Measurements from ENCODE around the gene TMC7.
"Not testable (repeated sequence)": the region's sequence is repeated elsewhere in the genome, so short reads cannot be mapped to it uniquely, and the experiment has no call there.

TMC7 gene

DNA sequence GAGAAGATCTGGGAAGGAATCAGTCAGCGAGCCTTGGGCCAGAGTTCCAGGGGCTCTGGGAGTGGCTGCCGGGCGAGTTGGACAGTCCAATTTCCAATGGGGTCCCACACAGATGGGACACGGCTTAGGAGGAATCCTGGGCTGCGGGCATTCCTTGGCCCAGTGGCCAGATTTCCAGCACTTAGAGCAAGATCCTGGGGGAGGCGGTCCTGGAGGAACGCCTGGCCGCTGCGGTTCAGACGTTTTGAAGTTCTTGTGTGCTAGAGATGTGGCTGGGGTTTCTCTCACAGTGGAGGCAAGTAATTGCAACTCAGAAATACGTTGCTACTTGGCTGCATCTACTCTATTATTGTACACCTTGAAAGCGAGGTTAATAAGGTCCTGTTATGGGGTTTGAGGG lies 11.7 kb downstream of the TMC7 start:
- not testable (repeated sequence) for DNase-seq (ENCODE audit: extremely low read depth, low read depth)

DNA sequence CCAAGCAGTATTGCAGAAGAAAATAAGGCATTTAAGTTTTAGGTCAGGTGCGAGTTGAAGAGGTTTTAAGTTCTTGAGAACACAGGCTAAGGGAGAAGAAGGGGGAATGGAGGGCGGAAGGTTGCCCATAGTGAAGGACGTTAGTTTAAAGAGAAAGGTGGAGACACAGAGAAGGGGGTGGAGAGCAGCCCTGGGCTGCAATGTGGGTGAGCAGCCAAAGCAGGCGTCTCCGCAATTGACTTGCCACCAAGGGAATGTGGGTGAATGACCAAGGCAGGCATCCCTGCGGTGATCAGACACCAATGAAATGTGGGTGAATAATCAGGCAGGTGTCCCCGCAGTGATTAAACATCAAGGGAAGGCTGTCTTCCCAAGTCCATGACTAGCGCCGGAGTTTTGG lies 12.8 kb downstream of the TMC7 start:
- DNase-seq (ENCODE audit: extremely low read depth, low read depth): not testable (repeated sequence)

DNA sequence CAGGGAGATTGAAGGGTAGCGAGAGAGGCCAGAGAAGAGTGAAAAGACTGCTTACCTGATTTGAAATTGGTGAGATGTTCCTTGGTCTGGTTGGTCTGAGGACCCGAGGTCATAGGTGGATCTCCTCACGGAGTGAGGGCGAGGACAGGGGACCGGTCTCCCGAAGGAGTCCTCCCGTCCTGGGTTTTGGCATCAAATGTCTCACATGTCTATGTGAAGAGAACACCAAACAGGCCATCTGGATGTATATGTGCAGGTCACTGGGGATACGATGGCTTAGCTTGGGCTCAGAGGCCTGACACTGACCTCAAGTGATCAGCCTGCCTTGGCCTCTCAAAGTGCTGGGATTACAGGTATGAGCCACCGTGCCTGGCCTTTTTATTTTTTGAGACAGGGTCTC lies 13.3 kb downstream of the TMC7 start:
- DNase-seq (ENCODE audit: extremely low read depth, low read depth): not testable (repeated sequence)

DNA sequence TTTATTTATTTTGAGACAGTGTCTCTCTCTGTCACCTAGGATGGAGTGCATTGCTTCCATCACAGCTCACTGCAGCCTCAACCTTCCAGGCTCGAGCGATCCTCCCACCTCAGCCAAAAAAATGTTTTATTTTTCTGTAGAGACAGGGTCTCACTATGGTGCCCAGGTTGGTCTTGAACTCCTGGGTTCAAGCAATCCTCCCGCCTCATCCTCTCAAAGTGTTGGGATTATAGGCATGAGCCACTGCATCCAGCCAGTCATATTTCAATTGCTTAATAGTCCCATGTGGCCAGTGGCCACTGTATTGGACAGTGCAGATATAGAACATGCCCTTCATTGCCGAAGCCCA lies 15.3 kb downstream of the TMC7 start:
- TF ChIP-seq, protein P1, sequence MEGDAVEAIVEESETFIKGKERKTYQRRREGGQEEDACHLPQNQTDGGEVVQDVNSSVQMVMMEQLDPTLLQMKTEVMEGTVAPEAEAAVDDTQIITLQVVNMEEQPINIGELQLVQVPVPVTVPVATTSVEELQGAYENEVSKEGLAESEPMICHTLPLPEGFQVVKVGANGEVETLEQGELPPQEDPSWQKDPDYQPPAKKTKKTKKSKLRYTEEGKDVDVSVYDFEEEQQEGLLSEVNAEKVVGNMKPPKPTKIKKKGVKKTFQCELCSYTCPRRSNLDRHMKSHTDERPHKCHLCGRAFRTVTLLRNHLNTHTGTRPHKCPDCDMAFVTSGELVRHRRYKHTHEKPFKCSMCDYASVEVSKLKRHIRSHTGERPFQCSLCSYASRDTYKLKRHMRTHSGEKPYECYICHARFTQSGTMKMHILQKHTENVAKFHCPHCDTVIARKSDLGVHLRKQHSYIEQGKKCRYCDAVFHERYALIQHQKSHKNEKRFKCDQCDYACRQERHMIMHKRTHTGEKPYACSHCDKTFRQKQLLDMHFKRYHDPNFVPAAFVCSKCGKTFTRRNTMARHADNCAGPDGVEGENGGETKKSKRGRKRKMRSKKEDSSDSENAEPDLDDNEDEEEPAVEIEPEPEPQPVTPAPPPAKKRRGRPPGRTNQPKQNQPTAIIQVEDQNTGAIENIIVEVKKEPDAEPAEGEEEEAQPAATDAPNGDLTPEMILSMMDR (IDR thresholded peaks at IDR 0.05; ENCODE audit: low read depth, low read length): no peak

DNA sequence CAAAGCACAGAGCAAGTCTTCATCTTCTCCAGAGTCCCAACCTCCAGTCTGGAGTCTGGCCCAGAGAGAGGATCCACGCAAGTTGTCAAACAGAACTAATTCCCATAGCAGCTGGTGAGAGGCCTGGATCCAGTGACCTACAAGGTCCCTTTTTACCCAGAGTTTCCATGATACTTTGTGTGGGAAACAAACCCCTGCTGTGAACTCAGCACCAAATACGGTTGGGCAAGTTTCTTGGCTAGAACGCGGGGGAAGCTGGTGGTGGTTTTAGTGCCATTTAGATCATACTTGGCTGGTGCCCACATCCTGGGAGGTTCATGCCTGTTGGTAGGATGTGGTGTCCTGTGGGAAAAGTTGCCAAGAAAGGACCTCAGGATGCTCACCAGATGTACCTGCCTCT lies 18.1 kb downstream of the TMC7 start:
- DNase-seq (ENCODE audit: extremely low read depth, low read depth): peak; percentile 22
- TF ChIP-seq, protein P1 (IDR thresholded peaks at IDR 0.05; ENCODE audit: low read depth, low read length): no peak

More for the DNA sequence above, 15.3 kb downstream of the TMC7 start:
- DNase-seq (ENCODE audit: extremely low read depth, low read depth): no peak

DNA sequence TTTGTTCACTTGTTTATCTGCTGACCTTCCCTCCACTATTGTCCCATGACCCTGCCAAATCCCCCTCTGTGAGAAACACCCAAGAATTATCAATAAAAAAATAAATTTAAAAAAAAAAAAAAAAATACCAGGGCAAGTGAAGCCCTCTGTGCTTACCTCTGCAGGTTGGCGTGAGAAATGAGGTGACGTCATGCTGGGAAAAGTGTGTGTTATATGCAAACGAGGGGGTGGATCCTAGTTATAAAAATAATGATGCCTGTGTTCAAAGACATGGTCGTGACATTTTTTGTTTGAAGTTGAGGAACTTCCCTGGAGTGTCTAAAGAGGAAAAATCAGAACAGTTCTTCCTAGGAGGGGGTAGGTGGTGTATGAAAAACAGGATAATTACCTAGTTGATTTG lies 20.2 kb downstream of the TMC7 start:
- no peak for DNase-seq (ENCODE audit: extremely low read depth, low read depth)

DNA sequence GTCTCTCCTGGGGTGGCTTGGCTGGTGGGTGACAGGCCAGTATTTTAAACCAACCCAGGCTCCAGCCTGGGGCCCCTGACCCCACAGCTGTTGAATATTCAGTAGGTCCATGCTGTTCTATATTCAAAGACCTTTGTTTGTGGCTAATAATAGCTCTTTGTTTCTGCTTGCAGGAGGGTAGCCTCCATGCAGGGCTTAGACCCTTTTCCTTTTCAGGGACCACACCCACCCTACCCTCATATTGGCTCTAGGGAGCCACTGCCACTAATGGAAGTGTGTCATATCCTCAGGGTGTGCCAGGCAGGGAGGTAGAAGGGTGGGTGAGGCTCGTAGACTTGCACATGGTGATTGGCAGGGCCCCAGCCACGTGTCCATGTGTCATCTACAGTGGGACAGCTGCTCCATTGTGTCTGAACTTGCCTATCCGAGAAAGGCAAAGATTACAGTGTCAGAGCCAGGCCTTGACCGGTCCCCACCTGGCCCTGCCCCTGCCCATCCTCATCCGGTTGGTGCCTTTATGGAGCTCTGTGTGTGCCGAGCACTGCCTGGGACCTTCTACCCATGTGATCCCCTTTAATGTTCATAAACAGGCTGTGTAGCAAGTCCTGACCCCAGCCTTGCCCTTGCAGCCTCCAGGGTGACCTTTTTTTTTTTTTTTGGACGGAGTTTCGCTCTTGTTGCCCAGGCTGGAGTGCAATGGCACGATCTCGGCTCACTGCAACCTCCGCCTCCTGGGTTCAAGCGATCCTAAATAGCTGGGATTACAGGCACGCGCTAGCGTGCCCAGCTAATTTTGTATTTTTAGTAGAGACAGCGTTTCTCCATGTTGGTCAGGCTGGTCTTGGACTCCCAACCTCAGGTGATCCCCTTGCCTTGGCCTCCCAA lies 22.1 kb downstream of the TMC7 start:
- DNase-seq (ENCODE audit: extremely low read depth, low read depth): no peak

More for the DNA sequence above, 20.2 kb downstream of the TMC7 start:
- TF ChIP-seq, protein P1 (IDR thresholded peaks at IDR 0.05; ENCODE audit: low read depth, low read length): no peak

DNA sequence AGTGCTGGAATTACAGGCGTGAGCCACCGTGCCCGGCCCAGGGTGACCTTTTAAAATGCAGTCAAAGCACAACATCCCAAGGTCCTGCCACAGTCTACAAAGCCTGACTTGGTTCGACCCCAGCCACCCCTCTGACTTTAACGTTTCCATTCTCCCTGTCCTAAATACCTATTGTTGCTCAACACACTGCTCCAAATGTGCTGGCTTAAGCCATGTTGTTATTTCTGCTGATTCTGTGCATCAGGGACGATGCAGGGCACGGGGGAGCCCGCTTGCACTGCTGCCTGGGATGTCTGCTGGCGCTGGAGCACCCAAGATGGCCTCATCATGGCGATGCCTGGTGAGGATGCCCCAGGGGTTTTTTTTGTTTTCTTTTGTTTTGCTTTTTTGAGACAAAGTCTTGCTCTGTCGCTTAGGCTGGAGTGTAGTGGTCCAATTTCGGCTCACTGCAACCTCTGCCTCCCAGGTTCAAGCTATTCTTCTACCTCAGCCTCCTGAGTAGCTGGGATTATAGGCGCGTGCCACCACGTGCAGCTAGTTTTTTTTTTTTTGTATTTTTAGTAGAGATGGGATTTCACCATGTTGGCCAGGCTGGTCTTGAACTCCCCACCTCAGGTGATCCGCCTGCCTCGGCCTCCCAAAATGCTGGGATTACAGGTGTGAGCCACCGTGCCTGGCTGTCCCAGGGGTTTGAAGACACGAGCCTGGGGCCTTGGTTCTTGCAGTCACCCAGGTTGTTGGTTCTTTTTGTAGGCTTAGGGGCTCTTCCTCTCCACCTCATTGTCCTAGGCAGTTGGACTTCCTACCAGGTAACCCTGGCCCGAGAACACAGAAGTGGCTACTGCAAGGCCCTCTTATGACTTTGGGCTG lies 22.9 kb downstream of the TMC7 start:
- DNase-seq (ENCODE audit: extremely low read depth, low read depth): no peak
- TF ChIP-seq, protein P1 (IDR thresholded peaks at IDR 0.05; ENCODE audit: low read depth, low read length): no peak

More for the DNA sequence above, 22.1 kb downstream of the TMC7 start:
- TF ChIP-seq, protein P1 (IDR thresholded peaks at IDR 0.05; ENCODE audit: low read depth, low read length): no peak

All from AG09319 (cell line).